Gastroesophageal sphincter (tissue), 4 donors: ENCODE results near the gene CHAMP1. TPM values are rescaled to one million over a fixed set of nuclear protein-coding genes. Genes with fewer than 3 reads are reported as not detected.

ENCODE experiments used
- ATAC-seq: fragments of 150-250 bp; one replicate; pipeline ENCODE4 v1.9.1; 2016; ENCODE audit warnings: mild to moderate bottlenecking, moderate library complexity
- H3K27ac ChIP-seq, 4 donors: fragments of 200-600 bp; sonication (generic) in 3 of 4; 1 replicate in 3 of 4; 2 replicates in 1 of 4; pipeline ENCODE4 v1.5.1; 2016 to 2019
- H3K27me3 ChIP-seq: fragments of 200-600 bp; sonication (generic); one replicate; pipeline ENCODE4 v1.5.1; 2019
- H3K36me3 ChIP-seq, 2 donors: fragments of 200-600 bp; sonication (generic); one replicate each; pipeline ENCODE4 v1.5.1; 2019; ENCODE audit warnings: control low read depth in 1 of 2
- H3K4me1 ChIP-seq, 3 donors: fragments of 200-600 bp; sonication (generic); 1 replicate in 2 of 3; 2 replicates in 1 of 3; pipeline ENCODE4 v1.5.1; 2016 to 2019; ENCODE audit warnings: control low read depth in 2 of 3
- H3K4me3 ChIP-seq, 2 donors: fragments of 200-600 bp; sonication (generic); one replicate each; pipeline ENCODE4 v1.5.1; 2019; ENCODE audit warnings: mild to moderate bottlenecking in 1 of 2, moderate library complexity in 1 of 2
- H3K9me3 ChIP-seq, 3 donors: fragments of 200-600 bp; sonication (generic); one replicate each; pipeline ENCODE4 v1.5.1; 2017 to 2019; ENCODE audit warnings: control low read depth in 2 of 3
- CTCF ChIP-seq, 4 experiments: fragments of 200-600 bp in 2 of 4; fragments of 450-650 bp in 2 of 4; sonication (generic) in 1 of 4; IDR thresholded peaks; one replicate each; pipeline ENCODE4 v1.5.1; 2017 to 2019; ENCODE audit warnings: antibody characterized with exemption in 4 of 4, mild to moderate bottlenecking in 2 of 4, moderate library complexity in 2 of 4
- EP300 ChIP-seq: sonication (generic); formaldehyde crosslinking; IDR thresholded peaks from one replicate; pipeline ENCODE4 v1.6.1; 2017; ENCODE audit warnings: antibody characterized with exemption, mild to moderate bottlenecking
- POLR2A ChIP-seq, 2 donors: fragments of 450-650 bp; IDR thresholded peaks; one replicate each; pipeline ENCODE4 v1.6.1; 2017; ENCODE audit warnings: antibody characterized with exemption in 2 of 2, mild to moderate bottlenecking in 2 of 2, moderate library complexity in 1 of 2
- POLR2AphosphoS5 ChIP-seq: sonication (generic); formaldehyde crosslinking; IDR thresholded peaks from one replicate; pipeline ENCODE4 v1.6.1; 2017; ENCODE audit warnings: antibody characterized with exemption
- WGBS, 2 donors: methylation state at CpG; one replicate each; pipeline ENCODE4 v1.1.5; 2018; ENCODE audit warnings: low coverage in 1 of 2; 5-methylcytosine and 5-hydroxymethylcytosine counted together
- total RNA-seq, 4 donors: library from RNA; depleted of rRNA; stranded (reverse); fragments of >200 nt; gene quantifications; one replicate each; pipeline ENCODE4 v1.1.0, GENCODE V29; 2016

The CHAMP1 gene
- total RNA-seq, 4 donors from 2014 or later = 7.5 to 15.3 (median 10.9) TPM

- H3K36me3 ChIP-seq = peaks cover 0 to 57% of the 10 kb centered on the region in 2 donors
- no peak overlapping the region for H3K4me3 ChIP-seq
- H3K27me3 ChIP-seq = no peaks in the 10 kb centered on the region
- H3K9me3 ChIP-seq = no peaks in the 10 kb centered on the region
- no peak for TF ChIP-seq EP300
- no peak for TF ChIP-seq POLR2AphosphoS5
- no peak for TF ChIP-seq CTCF (IDR thresholded peaks at IDR 0.05)
- TF ChIP-seq POLR2A (IDR thresholded peaks at IDR 0.05) = no peak
- H3K27ac ChIP-seq = no peak overlapping the region
- peaks cover 0 to 35% (median 5%) of the 10 kb centered on the region in 3 donors for H3K4me1 ChIP-seq
- no peak for ATAC-seq
- WGBS, 2 donors = 56 to 73% methylated on average over 1 to 3 of the region's 4 CpGs
Measured at GRCh38 chr13:114285166-114285808, 29.0 kb upstream of the CHAMP1 start.

- ATAC-seq = no peak
- H3K36me3 ChIP-seq = peaks cover 0 to 71% of the 10 kb centered on the region in 2 donors
- H3K4me3 ChIP-seq = no peak overlapping the region
- H3K27ac ChIP-seq = no peak overlapping the region
- TF ChIP-seq POLR2A (IDR thresholded peaks at IDR 0.05) (no peak), POLR2AphosphoS5 (no peak), CTCF (IDR thresholded peaks at IDR 0.05) (no peak), EP300 (no peak)
- H3K4me1 ChIP-seq = peaks cover 0 to 30% (median 5%) of the 10 kb centered on the region in 3 donors
- no peaks in the 10 kb centered on the region for H3K9me3 ChIP-seq
- 86 to 92% methylated on average over 8 of the region's 8 CpGs for WGBS, 2 donors
- no peaks in the 10 kb centered on the region for H3K27me3 ChIP-seq
Measured at GRCh38 chr13:114286808-114287207, 27.5 kb upstream of the CHAMP1 start.

GRCh38 chr13:114288157-114288591 lies 26.1 kb upstream of the CHAMP1 start:
- Histone ChIP-seq H3K9me3 (no peaks in the 10 kb centered on the region), H3K4me1 (peaks cover 0 to 22% (median under 1%) of the 10 kb centered on the region in 3 donors), H3K27me3 (no peaks in the 10 kb centered on the region), H3K4me3 (no peak overlapping the region), H3K36me3 (peaks cover 0 to 84% of the 10 kb centered on the region in 2 donors), H3K27ac (no peak overlapping the region)
- TF ChIP-seq POLR2AphosphoS5 (no peak), EP300 (no peak)
- WGBS, 2 donors = 94 to 100% methylated on average over 1 to 7 of the region's 8 CpGs
- no peak for ATAC-seq

- no peaks in the 10 kb centered on the region for H3K9me3 ChIP-seq
- TF ChIP-seq EP300 = no peak
- no peak for TF ChIP-seq POLR2AphosphoS5
- TF ChIP-seq CTCF (IDR thresholded peaks at IDR 0.05) = no peak
- TF ChIP-seq POLR2A (IDR thresholded peaks at IDR 0.05) = no peak
- 74 to 86% methylated on average over 4 to 9 of the region's 10 CpGs for WGBS, 2 donors
- no peak for ATAC-seq
- H3K4me3 ChIP-seq = no peak overlapping the region
- no peak overlapping the region for H3K27ac ChIP-seq
- H3K4me1 ChIP-seq = peaks cover 0 to 10% (median 0%) of the 10 kb centered on the region in 3 donors
- H3K27me3 ChIP-seq = no peaks in the 10 kb centered on the region
- peaks cover 0 to 95% of the 10 kb centered on the region in 2 donors for H3K36me3 ChIP-seq
Measured at GRCh38 chr13:114296448-114296847, 17.9 kb upstream of the CHAMP1 start.

- no peak for TF ChIP-seq POLR2AphosphoS5
- no peak for TF ChIP-seq POLR2A (IDR thresholded peaks at IDR 0.05)
- no peak for TF ChIP-seq CTCF (IDR thresholded peaks at IDR 0.05)
- no peak for TF ChIP-seq EP300
- Histone ChIP-seq H3K9me3 (no peaks in the 10 kb centered on the region), H3K4me3 (no peak overlapping the region), H3K27me3 (no peaks in the 10 kb centered on the region), H3K4me1 (peaks cover 0 to 10% (median 0%) of the 10 kb centered on the region in 3 donors), H3K27ac (no peak overlapping the region), H3K36me3 (peaks cover 0 to 95% of the 10 kb centered on the region in 2 donors)
- no peak for ATAC-seq
- WGBS, 2 donors = 84 to 94% methylated on average over 5 of the region's 5 CpGs
Measured at GRCh38 chr13:114296902-114297301, 17.4 kb upstream of the CHAMP1 start.
